ENCODE data around the gene LCMT1.
"Not testable (repeated sequence)": the region's sequence is repeated elsewhere in the genome, so short reads cannot be mapped to it uniquely, and the experiment has no call there.

LCMT1 gene

GRCh38 chr16:25111403-25112166 lies at the start of gene LCMT1:
LCMT1 (plus strand) TSS chr16:25111742; CDS start chr16:25111884, 142 bp downstream.
- peak; percentile 94 for DNase-seq

DNA sequence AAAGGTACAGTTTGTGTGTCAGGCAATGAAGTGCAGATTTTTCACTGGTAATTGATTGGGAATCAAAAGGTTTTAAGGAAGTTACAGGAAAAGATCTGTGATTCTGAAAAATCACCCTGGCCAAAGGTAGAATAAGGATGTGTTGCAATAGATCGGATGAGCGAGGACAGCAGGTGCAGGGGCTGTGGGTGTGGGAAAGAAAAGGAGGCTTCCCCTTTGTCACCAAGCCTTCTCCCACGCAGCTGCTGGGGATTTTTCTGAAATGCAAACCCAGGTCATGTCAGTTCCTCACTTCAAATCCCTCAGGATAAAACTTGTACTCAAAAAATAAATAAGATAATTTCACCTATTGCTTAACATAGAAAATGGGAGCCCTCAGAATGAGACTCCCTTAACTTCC lies 48.4 kb upstream of the LCMT1 start:
- DNase-seq = no peak

GRCh38 chr16:25063865-25064264 lies 47.7 kb upstream of the LCMT1 start:
- no peak for DNase-seq

DNA sequence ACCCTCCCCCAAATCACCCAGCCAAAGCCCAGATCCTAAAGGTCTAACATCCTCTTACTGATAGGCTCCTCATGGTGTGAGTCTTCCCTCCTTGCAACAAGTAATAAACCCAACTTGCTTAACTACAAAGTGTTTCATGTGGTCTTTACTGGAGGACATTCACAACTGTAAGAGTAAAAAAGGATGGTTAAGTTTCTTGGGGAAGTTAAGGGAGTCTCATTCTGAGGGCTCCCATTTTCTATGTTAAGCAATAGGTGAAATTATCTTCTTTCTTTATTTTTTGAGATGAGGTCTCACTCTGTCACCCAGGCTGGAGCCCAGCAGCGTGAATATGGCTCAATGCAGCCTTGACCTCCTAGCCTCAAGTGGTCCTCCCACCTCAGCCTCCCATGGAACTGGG lies 47.3 kb upstream of the LCMT1 start:
- not testable (repeated sequence) for DNase-seq

GRCh38 chr16:25064937-25065336 lies 46.6 kb upstream of the LCMT1 start:
- DNase-seq = no peak

DNA sequence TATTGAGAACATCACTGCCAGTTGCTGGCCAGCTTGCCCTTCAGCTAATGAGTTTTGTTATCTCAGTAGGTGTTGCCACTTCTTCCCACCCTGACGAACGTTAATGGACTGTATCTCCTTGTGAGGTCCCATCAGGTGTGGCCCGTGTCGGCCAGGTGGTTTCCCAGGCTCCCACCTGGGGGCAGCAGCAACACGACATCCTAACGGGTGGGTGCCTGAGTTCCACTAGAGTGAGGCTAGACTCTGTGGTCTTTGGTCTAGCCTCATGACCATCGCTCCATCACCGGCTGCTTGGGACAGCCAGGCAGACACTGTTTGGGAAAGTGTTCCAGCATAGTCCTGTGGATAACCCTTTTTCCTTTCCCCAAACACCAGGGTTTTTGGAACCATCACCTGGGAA lies 45.6 kb upstream of the LCMT1 start:
- no peak for DNase-seq

GRCh38 chr16:25066426-25066746 lies 45.2 kb upstream of the LCMT1 start:
- DNase-seq = no peak

DNA sequence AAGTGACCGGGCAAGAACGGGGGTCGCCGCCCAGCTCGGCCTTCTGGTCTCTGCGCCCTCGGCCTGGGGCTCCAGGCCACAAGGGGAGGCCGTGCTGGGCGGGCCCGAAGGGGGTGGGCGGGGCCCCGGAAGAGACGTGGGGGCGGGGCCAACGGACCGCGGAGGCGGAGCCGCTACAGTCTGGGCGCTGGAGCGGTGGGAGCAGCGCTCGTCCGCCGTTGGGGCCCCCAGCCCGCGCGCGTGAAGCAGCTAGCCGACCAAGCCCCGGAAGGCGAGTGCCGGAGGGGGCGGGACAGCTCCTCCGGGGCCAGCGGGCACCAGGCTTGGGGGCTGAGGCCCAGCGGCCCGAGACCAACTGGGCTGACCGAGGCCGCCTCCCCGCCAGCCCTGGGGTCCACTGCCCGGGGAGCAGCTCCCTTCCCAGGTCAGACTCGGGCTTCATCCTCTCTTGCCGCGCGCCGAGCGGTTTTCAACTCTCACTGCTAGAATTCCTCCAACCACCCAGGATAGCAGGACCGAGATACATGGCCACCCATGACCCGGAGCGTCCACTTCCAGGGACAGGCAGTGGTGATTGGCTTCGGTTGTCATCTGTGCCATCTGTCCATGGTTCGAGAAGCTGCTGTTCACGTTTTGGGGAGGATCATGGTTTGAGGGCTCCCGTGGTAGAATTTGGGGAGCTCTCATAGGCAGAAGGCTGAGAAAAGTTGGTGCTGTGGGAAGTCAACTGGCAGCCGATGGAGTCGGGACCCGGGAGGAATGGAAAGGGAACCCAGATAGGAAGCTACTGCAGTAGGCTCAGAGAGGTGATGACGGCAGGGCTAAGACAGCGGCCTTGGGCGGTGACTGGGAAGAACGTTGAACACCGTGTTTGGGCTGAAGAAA lies 44.6 kb upstream of the LCMT1 start:
- peak; percentile 32 for DNase-seq

GRCh38 chr16:25073854-25074253 lies 37.7 kb upstream of the LCMT1 start:
- DNase-seq = no peak

GRCh38 chr16:25078386-25078978 lies 33.1 kb upstream of the LCMT1 start:
- no peak for DNase-seq

DNA sequence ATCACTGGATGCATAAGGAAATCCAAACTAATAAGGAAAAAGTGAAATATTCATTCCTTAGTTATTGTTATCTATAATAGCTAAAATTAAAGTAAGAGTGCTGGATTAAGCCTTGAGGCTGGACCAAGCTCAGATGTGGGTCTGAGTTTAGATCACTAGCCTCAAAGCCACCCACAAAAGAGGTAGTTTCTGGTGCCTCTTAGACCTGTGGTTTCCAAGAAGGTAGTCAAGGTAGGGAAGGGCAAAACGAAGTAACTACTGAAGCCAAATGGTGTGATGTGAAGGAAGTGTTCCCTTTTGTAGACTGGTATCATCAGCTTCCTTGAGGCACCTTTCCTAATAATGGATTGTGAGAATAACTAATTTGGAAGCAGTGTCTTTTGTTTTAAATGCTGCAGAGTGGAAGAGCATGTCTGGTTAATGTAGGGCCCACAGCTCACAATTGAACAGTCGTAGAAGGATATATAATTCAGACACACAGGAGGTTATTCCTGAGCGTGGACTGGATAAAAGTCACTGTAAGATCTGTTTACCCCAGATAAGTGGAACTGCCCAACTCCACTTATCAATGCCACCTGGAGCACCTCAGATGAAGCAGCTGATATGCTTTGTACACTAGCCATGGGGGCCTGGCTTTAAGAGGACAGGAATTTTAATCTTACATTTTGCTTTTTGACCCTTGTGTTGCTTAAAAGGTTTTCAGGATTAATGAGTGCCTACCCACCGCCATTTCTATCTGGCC lies 31.7 kb upstream of the LCMT1 start:
- no peak for DNase-seq

DNA sequence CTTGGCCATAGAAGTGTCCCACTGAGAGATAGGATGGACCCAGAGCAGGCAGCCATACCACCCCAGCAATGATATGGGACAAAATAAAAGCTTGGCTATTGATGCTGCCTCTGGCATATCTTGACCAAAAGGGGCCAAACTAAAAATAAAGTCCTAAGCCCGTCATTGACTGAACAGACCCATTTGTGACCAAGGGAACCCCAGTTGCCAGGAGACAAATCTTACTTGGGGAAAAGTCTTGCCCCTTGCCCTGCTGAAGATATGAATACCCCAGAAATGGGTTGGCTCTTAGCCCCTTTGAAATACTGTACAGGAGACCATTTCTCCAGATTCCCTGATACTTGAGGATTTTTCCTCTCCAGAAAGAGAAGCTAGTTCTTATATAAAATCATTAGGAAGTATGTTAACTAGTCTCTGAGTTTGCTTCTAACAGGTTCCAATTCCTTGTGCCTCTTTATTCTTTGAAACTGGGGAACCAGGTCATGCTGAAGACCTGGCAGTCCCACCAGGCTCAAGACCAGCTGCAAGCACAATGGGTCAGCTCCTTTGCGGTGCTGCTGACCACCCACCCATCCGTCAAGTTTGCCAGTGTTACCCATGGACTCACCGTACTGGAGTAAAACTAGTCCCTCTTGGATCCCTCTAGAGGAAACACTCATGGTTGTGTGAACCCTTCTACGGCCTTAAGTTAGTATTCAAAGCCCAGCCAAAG lies 31.0 kb upstream of the LCMT1 start:
- no peak for DNase-seq

DNA sequence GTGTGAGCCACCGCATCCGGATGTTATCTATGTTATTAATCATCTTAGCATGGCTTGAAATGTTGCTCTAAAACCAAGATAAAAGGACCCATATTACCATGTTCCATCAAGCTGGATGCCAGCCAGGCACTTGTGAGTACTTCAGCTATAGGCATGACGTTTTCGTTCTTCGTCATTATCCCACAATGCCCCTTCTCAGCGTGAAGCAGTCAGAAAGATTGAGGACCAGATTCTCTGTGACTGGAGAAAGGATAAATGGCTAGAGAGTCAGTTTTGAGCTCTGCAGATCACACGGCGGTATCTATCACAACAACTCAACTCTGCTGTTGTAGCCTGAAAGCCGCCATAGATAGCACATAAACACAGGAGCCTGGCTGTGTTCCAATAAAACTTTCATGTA lies 29.8 kb upstream of the LCMT1 start:
- no peak for DNase-seq

DNA sequence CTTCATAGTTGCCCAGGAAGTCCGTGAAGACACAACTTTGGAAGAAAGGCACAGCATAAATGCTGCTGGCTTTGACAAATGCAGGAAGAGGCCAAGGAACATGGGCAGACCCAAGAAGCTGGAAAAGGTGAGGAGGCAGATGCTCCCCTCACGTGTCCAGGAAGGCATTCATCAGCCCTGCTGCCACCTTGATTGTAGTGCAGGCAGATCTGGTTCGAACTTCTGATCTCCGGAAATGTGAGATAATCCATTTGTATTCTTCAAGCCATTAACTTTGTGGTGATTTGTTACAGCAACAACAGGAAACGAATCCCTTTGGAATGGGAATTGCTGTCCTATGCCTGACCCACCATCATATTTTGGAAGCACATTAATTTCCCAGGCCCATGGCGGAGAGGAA lies 28.5 kb upstream of the LCMT1 start:
- no peak for DNase-seq

- no peak for DNase-seq
Observed at GRCh38 chr16:25083701-25084100, 27.8 kb upstream of the LCMT1 start.

- no peak for DNase-seq
Observed at GRCh38 chr16:25084797-25085196, 26.7 kb upstream of the LCMT1 start.

GRCh38 chr16:25087761-25088160 lies 23.8 kb upstream of the LCMT1 start:
- no peak for DNase-seq

GRCh38 chr16:25089351-25089750 lies 22.2 kb upstream of the LCMT1 start:
- DNase-seq = no peak

GRCh38 chr16:25092441-25092840 lies 19.1 kb upstream of the LCMT1 start:
- no peak for DNase-seq

DNA sequence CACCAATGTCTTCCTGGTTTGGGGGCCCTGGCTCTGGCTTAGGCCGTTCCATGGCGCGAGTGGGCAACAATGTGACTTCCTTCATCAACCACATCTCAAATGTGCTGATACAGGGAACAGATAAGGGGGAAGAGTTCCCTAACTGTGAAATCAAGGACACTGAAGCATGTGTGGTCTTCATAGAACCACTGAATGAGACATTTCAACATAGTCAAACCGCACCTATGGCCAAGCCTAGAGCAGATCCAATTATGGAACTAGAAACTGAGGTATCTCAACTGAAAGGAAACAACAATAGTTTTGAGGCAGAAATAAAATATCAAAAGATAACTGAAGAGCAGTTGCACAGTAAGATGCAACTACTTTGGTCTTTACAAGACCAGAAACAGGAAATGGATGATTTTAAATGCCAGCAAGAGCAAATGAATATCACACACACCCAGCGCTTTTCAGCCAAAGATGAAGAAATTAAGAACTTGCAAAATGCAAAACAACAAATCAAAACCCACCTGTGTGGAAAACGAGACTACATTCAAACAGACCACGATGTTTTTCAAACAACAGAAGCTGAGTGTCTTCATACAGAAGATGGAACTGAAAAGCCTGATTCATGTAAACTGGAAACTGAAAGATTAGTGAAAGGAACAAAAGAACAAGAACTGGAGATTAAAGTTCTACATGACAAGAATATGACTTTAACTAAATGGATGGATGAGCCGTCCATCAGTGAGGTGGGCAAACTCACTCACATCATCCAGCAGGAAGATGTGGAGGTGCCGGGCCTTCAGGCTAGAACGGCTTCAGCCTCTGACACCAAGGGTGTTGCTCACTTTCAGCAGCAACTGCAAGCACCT lies 18.1 kb upstream of the LCMT1 start:
- DNase-seq = no peak

- no peak for DNase-seq
Observed at GRCh38 chr16:25094596-25094995, 16.9 kb upstream of the LCMT1 start.

DNA sequence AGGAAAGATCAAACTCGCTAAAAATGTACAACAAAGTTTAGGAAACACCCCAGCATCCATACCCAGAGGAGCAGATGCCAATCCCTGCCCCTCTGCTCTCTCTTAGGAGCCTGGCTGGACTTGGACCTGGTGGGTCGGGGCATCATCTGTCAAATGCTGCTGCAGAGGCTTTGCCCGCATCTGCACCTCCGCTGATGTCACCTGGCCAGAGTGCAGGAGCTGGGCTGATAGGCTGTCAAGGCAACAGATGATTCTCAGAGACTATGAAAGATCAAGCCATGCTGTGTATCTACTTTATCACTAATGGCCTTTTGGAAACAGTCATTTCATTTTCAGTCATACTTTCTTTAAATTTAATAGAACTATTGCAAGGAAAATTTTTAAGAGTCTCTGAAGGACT lies 15.9 kb upstream of the LCMT1 start:
- no peak for DNase-seq

All from NCI-H226 (cell line).